ENCODE data around the gene NEU2. TPM values are rescaled to one million over a fixed set of nuclear protein-coding genes. Genes with fewer than 3 reads are reported as not detected.

The NEU2 gene
- total RNA-seq, 1 donor from 2014 or later: not detected

DNA sequence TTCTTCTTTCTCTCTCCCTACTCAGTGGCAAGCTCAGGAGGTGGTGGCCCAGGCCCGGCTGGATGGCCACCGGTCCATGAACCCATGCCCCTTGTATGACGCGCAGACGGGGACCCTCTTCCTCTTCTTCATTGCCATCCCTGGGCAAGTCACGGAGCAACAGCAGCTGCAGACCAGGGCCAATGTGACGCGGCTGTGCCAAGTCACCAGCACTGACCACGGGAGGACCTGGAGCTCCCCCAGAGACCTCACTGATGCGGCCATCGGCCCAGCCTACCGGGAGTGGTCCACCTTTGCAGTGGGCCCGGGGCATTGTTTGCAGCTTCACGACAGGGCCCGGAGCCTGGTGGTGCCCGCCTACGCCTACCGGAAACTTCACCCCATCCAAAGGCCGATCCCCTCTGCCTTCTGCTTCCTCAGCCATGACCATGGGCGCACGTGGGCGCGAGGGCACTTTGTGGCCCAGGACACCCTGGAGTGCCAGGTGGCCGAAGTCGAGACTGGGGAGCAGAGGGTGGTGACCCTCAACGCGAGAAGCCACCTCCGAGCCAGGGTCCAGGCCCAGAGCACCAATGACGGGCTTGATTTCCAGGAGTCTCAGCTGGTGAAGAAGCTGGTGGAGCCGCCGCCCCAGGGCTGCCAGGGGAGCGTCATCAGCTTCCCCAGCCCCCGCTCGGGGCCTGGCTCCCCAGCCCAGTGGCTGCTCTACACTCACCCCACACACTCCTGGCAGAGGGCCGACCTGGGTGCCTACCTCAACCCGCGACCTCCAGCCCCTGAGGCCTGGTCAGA is 1.8 kb downstream of the NEU2 start:
- H3K4me3 ChIP-seq (ENCODE audit: low read depth, low read length): no peak overlapping the region
- DNase-seq (ENCODE audit: low read depth): no peak
- TF ChIP-seq, protein P1, sequence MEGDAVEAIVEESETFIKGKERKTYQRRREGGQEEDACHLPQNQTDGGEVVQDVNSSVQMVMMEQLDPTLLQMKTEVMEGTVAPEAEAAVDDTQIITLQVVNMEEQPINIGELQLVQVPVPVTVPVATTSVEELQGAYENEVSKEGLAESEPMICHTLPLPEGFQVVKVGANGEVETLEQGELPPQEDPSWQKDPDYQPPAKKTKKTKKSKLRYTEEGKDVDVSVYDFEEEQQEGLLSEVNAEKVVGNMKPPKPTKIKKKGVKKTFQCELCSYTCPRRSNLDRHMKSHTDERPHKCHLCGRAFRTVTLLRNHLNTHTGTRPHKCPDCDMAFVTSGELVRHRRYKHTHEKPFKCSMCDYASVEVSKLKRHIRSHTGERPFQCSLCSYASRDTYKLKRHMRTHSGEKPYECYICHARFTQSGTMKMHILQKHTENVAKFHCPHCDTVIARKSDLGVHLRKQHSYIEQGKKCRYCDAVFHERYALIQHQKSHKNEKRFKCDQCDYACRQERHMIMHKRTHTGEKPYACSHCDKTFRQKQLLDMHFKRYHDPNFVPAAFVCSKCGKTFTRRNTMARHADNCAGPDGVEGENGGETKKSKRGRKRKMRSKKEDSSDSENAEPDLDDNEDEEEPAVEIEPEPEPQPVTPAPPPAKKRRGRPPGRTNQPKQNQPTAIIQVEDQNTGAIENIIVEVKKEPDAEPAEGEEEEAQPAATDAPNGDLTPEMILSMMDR (conservative IDR thresholded peaks at IDR 0.05; ENCODE audit: low read depth, low read length): no peak

DNA sequence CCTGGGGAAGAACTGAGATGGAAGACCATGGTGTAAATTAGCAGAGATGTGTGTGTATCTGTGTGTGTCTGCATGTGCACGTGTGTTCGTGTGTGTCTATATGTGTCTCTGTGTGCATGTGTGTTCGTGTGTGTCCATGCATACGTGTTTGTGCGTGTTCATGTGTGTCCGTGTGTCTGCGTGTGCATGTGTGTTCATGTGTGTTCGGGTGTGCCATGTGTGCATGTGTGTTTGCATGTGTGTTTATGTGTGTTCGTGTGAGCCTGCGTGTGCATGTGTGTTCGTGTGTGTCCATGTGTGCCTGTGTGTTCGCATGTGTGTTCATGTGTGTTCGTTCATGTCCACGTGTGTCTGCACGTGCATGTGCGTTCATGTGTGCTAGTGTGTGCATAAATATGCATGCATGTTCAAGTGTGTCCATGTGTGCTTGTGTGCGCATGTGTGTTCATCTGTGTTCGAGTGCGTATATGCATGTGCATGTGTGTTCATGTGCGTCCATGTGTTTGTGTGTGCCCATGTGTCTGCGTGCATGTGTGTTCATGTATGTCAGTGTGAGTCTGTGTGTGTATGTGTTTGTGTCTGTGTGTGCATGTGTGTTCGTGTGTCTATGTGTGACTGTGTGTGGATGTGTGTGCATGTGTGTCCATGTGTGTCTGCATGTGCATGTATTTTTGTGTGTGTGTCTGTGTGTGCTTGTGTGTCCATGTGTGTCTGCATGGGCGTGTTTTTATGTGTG is 3.1 kb downstream of the NEU2 start:
- TF ChIP-seq, protein P1 (conservative IDR thresholded peaks at IDR 0.05; ENCODE audit: low read depth, low read length): no peak
- H3K4me3 ChIP-seq (ENCODE audit: low read depth, low read length): no peak overlapping the region
- no peak for DNase-seq (ENCODE audit: low read depth)

DNA sequence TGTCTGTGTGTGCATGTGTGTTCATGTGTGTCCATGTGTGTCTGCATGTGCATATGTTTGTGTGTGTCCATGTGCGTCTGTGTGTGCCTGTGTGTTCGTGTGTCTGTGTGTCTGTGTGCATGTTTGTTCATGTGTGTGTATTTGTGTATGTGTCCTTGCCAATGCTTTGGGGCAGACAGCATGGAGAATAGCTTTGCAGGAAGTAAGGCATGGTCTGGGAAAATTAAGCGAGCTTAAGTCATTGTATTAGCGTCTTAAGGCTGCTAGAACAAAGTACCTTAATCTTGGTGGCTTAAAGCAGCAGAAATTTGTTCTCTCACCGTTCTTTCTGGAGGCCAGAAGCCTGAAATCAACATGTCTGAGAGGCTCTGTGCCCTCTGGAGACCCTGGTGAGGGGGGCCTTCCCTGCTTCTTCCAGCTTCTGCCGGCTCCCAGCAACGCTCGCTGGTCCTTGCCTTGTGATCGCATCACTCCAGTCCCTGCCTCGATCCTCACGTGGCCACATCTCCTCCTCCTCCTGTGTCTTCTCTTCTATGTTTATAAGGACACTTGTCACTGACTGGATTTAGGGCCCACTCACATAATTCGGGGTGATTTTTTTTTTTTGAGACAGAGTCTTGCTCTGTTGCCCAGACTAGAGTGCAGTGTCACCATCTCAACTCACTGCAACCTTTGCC is 3.8 kb downstream of the NEU2 start:
- no peak overlapping the region for H3K4me3 ChIP-seq (ENCODE audit: low read depth, low read length)
- TF ChIP-seq, protein P1 (conservative IDR thresholded peaks at IDR 0.05; ENCODE audit: low read depth, low read length): no peak
- DNase-seq (ENCODE audit: low read depth): no peak

DNA sequence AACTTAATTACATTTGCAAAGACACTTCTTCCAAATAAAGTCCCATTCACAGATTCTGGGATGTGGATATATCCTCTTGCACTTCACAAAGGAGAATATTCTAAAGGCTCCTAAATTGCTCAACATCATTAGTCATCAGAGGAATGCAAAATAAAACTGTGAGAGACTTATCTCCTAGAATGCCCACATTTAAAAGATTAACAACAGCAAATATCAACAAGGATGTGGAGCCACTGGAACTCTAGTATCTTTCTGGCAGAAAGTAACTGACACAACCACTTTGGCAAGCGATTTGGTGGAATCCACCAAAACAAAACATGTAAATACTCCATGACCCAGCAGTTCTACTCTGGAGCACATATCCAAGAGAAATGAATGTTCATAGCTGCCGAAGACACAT is 4.6 kb downstream of the NEU2 start:
- H3K4me3 ChIP-seq (ENCODE audit: low read depth, low read length): no peak overlapping the region
- TF ChIP-seq, protein P1 (conservative IDR thresholded peaks at IDR 0.05; ENCODE audit: low read depth, low read length): no peak
- DNase-seq (ENCODE audit: low read depth): no peak

DNA sequence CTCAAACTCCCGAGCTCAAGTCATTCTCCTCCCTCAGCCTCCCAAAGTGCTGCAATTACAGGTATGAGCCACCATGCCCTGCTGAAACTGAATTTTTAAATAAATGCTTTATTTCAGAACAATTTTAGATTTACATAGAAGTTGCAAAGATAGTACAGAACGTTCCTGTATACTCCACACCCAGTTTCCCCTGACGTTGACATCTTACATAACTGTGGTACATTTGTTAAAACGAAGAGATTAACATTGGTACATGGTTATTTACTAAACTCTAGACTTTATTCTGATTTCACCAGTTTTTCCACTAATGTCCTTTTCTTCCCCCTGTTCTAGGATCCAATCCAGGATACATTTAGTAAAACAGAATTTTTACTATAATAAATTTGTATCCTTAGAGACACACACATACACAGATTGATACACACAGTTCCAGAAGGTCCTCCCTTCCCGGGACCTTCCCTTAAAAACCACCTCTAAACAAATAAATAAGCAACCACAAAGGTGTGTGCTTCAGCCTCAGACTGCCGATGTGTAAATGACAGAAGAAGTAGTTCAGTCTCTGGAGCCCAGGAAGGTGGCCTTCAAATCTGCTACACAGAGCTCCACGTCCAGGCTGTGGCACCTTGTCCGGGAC is 6.9 kb downstream of the NEU2 start:
- TF ChIP-seq, protein P1 (conservative IDR thresholded peaks at IDR 0.05; ENCODE audit: low read depth, low read length): no peak
- DNase-seq (ENCODE audit: low read depth): no peak
- no peak overlapping the region for H3K4me3 ChIP-seq (ENCODE audit: low read depth, low read length)

DNA sequence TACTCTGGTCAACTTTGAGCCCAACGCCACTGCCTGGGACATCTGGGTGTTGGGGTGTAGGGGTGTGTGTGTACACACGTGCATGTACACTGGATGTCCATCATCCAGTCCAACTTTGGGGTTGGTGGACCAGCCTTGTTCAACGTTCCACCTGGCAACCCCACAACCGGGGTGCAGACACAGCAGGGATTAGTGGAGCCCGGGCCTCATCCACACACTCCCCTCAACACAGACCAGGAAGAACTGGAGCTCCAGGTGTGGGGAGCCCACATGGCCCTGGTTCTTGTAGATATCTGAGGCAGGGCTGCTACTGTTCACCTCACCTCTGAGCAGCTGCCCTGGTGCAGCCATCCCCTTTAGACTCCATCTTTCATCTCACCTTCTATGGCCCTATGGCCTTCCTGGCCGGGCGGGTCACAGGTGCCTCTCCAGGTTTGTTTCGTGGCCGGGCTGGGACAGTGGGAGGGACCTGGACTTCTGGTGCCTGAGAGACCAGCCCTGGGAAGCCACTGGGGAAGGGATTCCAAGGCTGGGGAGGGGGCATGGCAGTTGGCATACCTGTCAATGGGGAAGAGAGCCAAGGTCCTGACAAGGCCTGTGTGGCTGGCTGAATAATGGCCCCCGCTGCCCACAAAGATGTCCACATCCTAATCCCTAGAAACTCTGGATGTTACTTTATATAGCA is 7.5 kb downstream of the NEU2 start:
- H3K4me3 ChIP-seq (ENCODE audit: low read depth, low read length): no peak overlapping the region
- DNase-seq (ENCODE audit: low read depth): no peak
- TF ChIP-seq, protein P1 (conservative IDR thresholded peaks at IDR 0.05; ENCODE audit: low read depth, low read length): no peak

All from epithelial cell of proximal tubule (primary cell).